ENCODE results near the gene HIVEP3.

GRCh38 chr1:41608211-41608610, 310.5 kb downstream of the HIVEP3 start:
- TF ChIP-seq POLR2AphosphoS5 (IDR thresholded peaks at IDR 0.05; ENCODE audit: low read depth, low read length) (no peak), SIN3A (IDR thresholded peaks at IDR 0.05; ENCODE audit: borderline replicate concordance, insufficient read depth, low read length) (no peak), TAF1 (IDR thresholded peaks at IDR 0.05; ENCODE audit: borderline replicate concordance, insufficient read depth, low read length) (no peak), REST (IDR thresholded peaks at IDR 0.05; ENCODE audit: insufficient read depth in 1 of 2, low read depth in 2 of 2, low read length in 2 of 2) (no peak), FOXP2 (optimal IDR thresholded peaks at IDR 0.05; ENCODE audit: borderline replicate concordance, extremely low read depth, extremely low read length, insufficient read depth) (no peak)
